ENCODE data around the gene TBC1D20.
"Not testable (repeated sequence)": the region's sequence is repeated elsewhere in the genome, so short reads cannot be mapped to it uniquely, and the experiment has no call there.

The TBC1D20 gene

DNA sequence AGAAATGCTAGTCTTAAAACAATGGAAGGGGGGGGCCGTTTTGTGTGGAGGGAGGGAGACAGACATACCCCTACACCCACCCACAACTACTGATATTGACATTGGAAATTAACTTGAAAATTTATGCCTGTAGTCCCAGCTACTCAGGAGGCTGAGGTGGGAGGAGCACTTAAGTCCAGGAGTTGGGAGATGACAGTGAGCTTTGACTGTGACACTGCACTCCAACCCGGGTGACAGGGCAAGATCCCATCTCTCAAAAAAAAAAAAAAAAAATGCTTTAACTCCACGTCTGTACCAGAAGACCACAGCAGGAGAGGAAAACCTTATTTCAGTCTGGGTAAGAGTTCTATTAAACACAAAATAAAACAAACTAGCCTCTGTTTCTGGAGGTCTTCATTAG is 2.2 kb downstream of the TBC1D20 start:
- no peak overlapping the region for H3K18ac ChIP-seq (ENCODE audit: low read length)
- H3K4ac ChIP-seq (ENCODE audit: low read depth, low read length), result no peak overlapping the region
- H3K23ac ChIP-seq (ENCODE audit: low read length), result no peak overlapping the region
- H3K79me2 ChIP-seq (ENCODE audit: control insufficient read depth, insufficient read depth, low read length), result peaks cover 17% of the 10 kb centered on the region
- no peaks in the 10 kb centered on the region for H3K36me3 ChIP-seq (ENCODE audit: control insufficient read depth, insufficient read depth, low read length)
- H3K4me3 ChIP-seq (ENCODE audit: low read length), result no peak overlapping the region
- no peak overlapping the region for H3K9ac ChIP-seq (ENCODE audit: low read length)
- no CpG with 5 or more reads among the region's 3 CpGs for WGBS (ENCODE audit: extremely low coverage, insufficient coverage, low lambda C conversion rate)
- no peak overlapping the region for H2BK5ac ChIP-seq (ENCODE audit: low read length)
- peaks cover 2% of the 10 kb centered on the region for H3K4me1 ChIP-seq (ENCODE audit: control insufficient read depth, low read depth, low read length)
- no peak overlapping the region for H3K56ac ChIP-seq (ENCODE audit: low read length)
- H4K5ac ChIP-seq (ENCODE audit: low read length), result no peak overlapping the region
- no peak for DNase-seq
- no peak overlapping the region for H3K4me2 ChIP-seq (ENCODE audit: low read length)
- no peak overlapping the region for H3K27ac ChIP-seq (ENCODE audit: low read depth, low read length)
- H4K8ac ChIP-seq (ENCODE audit: low read depth, low read length), result no peak overlapping the region
- H2BK120ac ChIP-seq (ENCODE audit: low read depth, low read length), result no peak overlapping the region
- H3K27me3 ChIP-seq (ENCODE audit: insufficient read depth, low read length, poor library complexity), result no peaks in the 10 kb centered on the region
- H2AK5ac ChIP-seq (ENCODE audit: low read length), result no peak overlapping the region
- no peak overlapping the region for H2BK15ac ChIP-seq (replicated peaks; ENCODE audit: low read depth)
- peaks cover 10% of the 10 kb centered on the region for H3K79me1 ChIP-seq (ENCODE audit: low read length)

DNA sequence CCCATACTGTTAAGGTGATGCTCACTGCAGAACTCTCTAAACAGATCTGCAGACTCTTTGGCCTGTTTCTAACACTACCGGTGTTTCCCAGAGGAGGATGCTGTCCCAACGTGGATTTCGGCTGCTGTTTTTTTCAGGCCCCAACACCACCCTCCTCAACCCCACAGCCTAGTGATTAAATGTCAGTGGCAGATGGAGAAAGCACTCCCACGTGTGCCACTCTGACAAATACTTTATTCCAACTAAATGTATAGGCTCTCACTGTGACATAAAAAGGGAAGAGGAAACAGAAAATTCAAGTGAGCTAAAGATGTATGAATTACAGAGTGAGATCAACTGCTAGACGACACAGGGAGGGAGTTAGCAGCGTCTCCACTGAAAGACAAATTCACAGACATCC is 3.6 kb downstream of the TBC1D20 start:
- H3K4ac ChIP-seq (ENCODE audit: low read depth, low read length), result no peak overlapping the region
- peaks cover 13% of the 10 kb centered on the region for H3K79me1 ChIP-seq (ENCODE audit: low read length)
- H4K5ac ChIP-seq (ENCODE audit: low read length), result no peak overlapping the region
- H3K18ac ChIP-seq (ENCODE audit: low read length), result no peak overlapping the region
- no peaks in the 10 kb centered on the region for H3K36me3 ChIP-seq (ENCODE audit: control insufficient read depth, insufficient read depth, low read length)
- no peak overlapping the region for H4K8ac ChIP-seq (ENCODE audit: low read depth, low read length)
- H3K4me3 ChIP-seq (ENCODE audit: low read length), result no peak overlapping the region
- no peak overlapping the region for H3K56ac ChIP-seq (ENCODE audit: low read length)
- H3K27me3 ChIP-seq (ENCODE audit: insufficient read depth, low read length, poor library complexity), result no peaks in the 10 kb centered on the region
- no peak overlapping the region for H3K4me2 ChIP-seq (ENCODE audit: low read length)
- no peak overlapping the region for H2BK15ac ChIP-seq (replicated peaks; ENCODE audit: low read depth)
- no peak overlapping the region for H2BK120ac ChIP-seq (ENCODE audit: low read depth, low read length)
- no CpG with 5 or more reads among the region's 6 CpGs for WGBS (ENCODE audit: extremely low coverage, insufficient coverage, low lambda C conversion rate)
- no peak overlapping the region for H2AK5ac ChIP-seq (ENCODE audit: low read length)
- no peak overlapping the region for H3K23ac ChIP-seq (ENCODE audit: low read length)
- peaks cover 2% of the 10 kb centered on the region for H3K4me1 ChIP-seq (ENCODE audit: control insufficient read depth, low read depth, low read length)
- no peak overlapping the region for H2BK5ac ChIP-seq (ENCODE audit: low read length)
- no peak overlapping the region for H3K27ac ChIP-seq (ENCODE audit: low read depth, low read length)
- H3K9ac ChIP-seq (ENCODE audit: low read length), result no peak overlapping the region
- no peak for DNase-seq
- peaks cover 19% of the 10 kb centered on the region for H3K79me2 ChIP-seq (ENCODE audit: control insufficient read depth, insufficient read depth, low read length)

- no peak overlapping the region for H2BK120ac ChIP-seq (ENCODE audit: low read depth, low read length)
- H4K8ac ChIP-seq (ENCODE audit: low read depth, low read length), result no peak overlapping the region
- no peaks in the 10 kb centered on the region for H3K27me3 ChIP-seq (ENCODE audit: insufficient read depth, low read length, poor library complexity)
- H3K4me1 ChIP-seq (ENCODE audit: control insufficient read depth, low read depth, low read length), result no peaks in the 10 kb centered on the region
- no peak overlapping the region for H3K18ac ChIP-seq (ENCODE audit: low read length)
- H3K36me3 ChIP-seq (ENCODE audit: control insufficient read depth, insufficient read depth, low read length), result no peaks in the 10 kb centered on the region
- no peak overlapping the region for H3K56ac ChIP-seq (ENCODE audit: low read length)
- H3K9ac ChIP-seq (ENCODE audit: low read length), result no peak overlapping the region
- no peak overlapping the region for H2AK5ac ChIP-seq (ENCODE audit: low read length)
- H3K79me2 ChIP-seq (ENCODE audit: control insufficient read depth, insufficient read depth, low read length), result peaks cover 14% of the 10 kb centered on the region
- H3K27ac ChIP-seq (ENCODE audit: low read depth, low read length), result no peak overlapping the region
- no peak overlapping the region for H3K4ac ChIP-seq (ENCODE audit: low read depth, low read length)
- peaks cover 14% of the 10 kb centered on the region for H3K79me1 ChIP-seq (ENCODE audit: low read length)
- H2BK5ac ChIP-seq (ENCODE audit: low read length), result no peak overlapping the region
- DNase-seq, result no peak
- no peak overlapping the region for H3K4me3 ChIP-seq (ENCODE audit: low read length)
- H3K4me2 ChIP-seq (ENCODE audit: low read length), result no peak overlapping the region
- H2BK15ac ChIP-seq (replicated peaks; ENCODE audit: low read depth), result no peak overlapping the region
- WGBS (ENCODE audit: extremely low coverage, insufficient coverage, low lambda C conversion rate), result no CpG with 5 or more reads among the region's 3 CpGs
- no peak overlapping the region for H3K23ac ChIP-seq (ENCODE audit: low read length)
- H4K5ac ChIP-seq (ENCODE audit: low read length), result no peak overlapping the region
Observed at GRCh38 chr20:454951-455350, 7.4 kb downstream of the TBC1D20 start.

- H4K8ac ChIP-seq (ENCODE audit: low read depth, low read length); H3K4me2 ChIP-seq (ENCODE audit: low read length); H3K9ac ChIP-seq (ENCODE audit: low read length); H3K79me2 ChIP-seq (ENCODE audit: control insufficient read depth, insufficient read depth, low read length); H2AK5ac ChIP-seq (ENCODE audit: low read length); H3K18ac ChIP-seq (ENCODE audit: low read length); H3K4me3 ChIP-seq (ENCODE audit: low read length); H3K27ac ChIP-seq (ENCODE audit: low read depth, low read length); H3K36me3 ChIP-seq (ENCODE audit: control insufficient read depth, insufficient read depth, low read length); H2BK5ac ChIP-seq (ENCODE audit: low read length); H2BK15ac ChIP-seq (replicated peaks; ENCODE audit: low read depth); H3K23ac ChIP-seq (ENCODE audit: low read length); H2BK120ac ChIP-seq (ENCODE audit: low read depth, low read length); H3K56ac ChIP-seq (ENCODE audit: low read length); H3K27me3 ChIP-seq (ENCODE audit: insufficient read depth, low read length, poor library complexity); H3K4ac ChIP-seq (ENCODE audit: low read depth, low read length); H3K4me1 ChIP-seq (ENCODE audit: control insufficient read depth, low read depth, low read length); DNase-seq; H4K5ac ChIP-seq (ENCODE audit: low read length): not testable (repeated sequence)
- H3K79me1 ChIP-seq (ENCODE audit: low read length), result peaks cover 10% of the 10 kb centered on the region
- no CpG with 5 or more reads among the region's 11 CpGs for WGBS (ENCODE audit: extremely low coverage, insufficient coverage, low lambda C conversion rate)
Observed at GRCh38 chr20:452021-452420, 10.3 kb downstream of the TBC1D20 start.

DNA sequence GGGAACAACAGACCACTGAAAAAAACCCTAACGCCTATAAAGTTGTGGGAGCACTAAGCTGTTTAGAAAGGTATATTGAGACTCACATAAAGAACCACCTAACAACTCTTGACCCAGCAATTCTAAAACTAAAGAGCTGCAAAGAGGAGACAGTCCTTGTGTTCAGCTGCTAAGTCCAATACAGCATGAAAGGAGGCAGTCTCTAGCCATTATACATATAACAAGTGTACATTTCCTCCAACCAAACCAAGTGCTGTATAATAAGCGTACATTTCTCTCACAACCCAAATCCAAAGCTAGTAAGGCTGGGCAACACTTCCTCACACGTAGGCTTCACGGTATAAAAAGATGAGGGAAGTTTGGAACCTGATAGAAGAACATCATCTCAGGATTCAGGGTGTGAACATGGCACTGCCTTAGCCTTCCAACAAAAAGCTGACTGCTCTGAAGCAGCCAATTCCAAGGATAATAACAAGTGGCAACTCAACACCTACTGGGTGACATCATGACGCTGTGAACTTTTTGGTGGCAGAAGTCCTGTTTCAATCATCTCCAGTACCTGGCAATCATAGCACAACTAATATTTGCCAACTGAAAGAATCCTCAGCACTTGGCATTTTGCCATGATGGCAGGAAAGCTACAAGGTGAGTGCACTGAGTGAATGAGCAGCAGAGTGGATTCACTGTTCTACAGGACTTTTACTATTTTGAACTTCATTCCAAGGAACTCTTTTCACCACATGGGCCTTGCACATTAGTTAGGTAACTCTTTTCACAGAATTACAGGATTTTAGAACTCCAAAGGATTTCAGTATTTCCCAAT is 16.6 kb downstream of the TBC1D20 start:
- Histone ChIP-seq H2BK120ac (ENCODE audit: low read depth, low read length) (no peak overlapping the region), H2AK5ac (ENCODE audit: low read length) (no peak overlapping the region), H2BK5ac (ENCODE audit: low read length) (no peak overlapping the region), H3K9ac (ENCODE audit: low read length) (no peak overlapping the region), H3K4ac (ENCODE audit: low read depth, low read length) (no peak overlapping the region), H3K79me1 (ENCODE audit: low read length) (peaks cover 7% of the 10 kb centered on the region), H3K4me1 (ENCODE audit: control insufficient read depth, low read depth, low read length) (peaks cover 3% of the 10 kb centered on the region), H3K79me2 (ENCODE audit: control insufficient read depth, insufficient read depth, low read length) (no peaks in the 10 kb centered on the region), H3K36me3 (ENCODE audit: control insufficient read depth, insufficient read depth, low read length) (peaks cover 2% of the 10 kb centered on the region), H3K4me3 (ENCODE audit: low read length) (no peak overlapping the region), H3K27me3 (ENCODE audit: insufficient read depth, low read length, poor library complexity) (no peaks in the 10 kb centered on the region), H3K27ac (ENCODE audit: low read depth, low read length) (no peak overlapping the region), H4K5ac (ENCODE audit: low read length) (no peak overlapping the region), H3K4me2 (ENCODE audit: low read length) (no peak overlapping the region), H3K56ac (ENCODE audit: low read length) (no peak overlapping the region), H2BK15ac (replicated peaks; ENCODE audit: low read depth) (no peak overlapping the region), H3K18ac (ENCODE audit: low read length) (no peak overlapping the region), H4K8ac (ENCODE audit: low read depth, low read length) (no peak overlapping the region), H3K23ac (ENCODE audit: low read length) (no peak overlapping the region)
- no CpG with 5 or more reads among the region's 5 CpGs for WGBS (ENCODE audit: extremely low coverage, insufficient coverage, low lambda C conversion rate)
- DNase-seq, result no peak

Data from mesendoderm (in vitro differentiated cells).